GM19395 (cell line): ENCODE data around the gene UIMC1.
"Not testable (repeated sequence)": the region's sequence is repeated elsewhere in the genome, so short reads cannot be mapped to it uniquely, and the experiment has no call there.

Experiments
- ATAC-seq: cut with Tn5 transposase; IDR thresholded peaks from one replicate; pipeline ENCODE4 v1.9.1; 2021; ENCODE audit warnings: mild to moderate bottlenecking, moderate library complexity; ENCODE audit not compliant: unreplicated experiment

The UIMC1 gene

GRCh38 chr5:177010153-177010552, 3.6 kb upstream of the UIMC1 start:
- no peak for ATAC-seq

GRCh38 chr5:177008716-177009115, 2.1 kb upstream of the UIMC1 start:
- ATAC-seq: no peak

- ATAC-seq: peak; percentile 45
Measured at GRCh38 chr5:177005619-177006264, 837 bp downstream of the UIMC1 start.

- no peak for ATAC-seq
Measured at GRCh38 chr5:177004961-177005360, 1.6 kb downstream of the UIMC1 start.

GRCh38 chr5:177003649-177004048, 2.9 kb downstream of the UIMC1 start:
- ATAC-seq: no peak

- ATAC-seq: not testable (repeated sequence)
Measured at GRCh38 chr5:176999526-176999925, 7.1 kb downstream of the UIMC1 start.

- ATAC-seq: no peak
Measured at GRCh38 chr5:176998828-176999227, 7.8 kb downstream of the UIMC1 start.

- ATAC-seq: no peak
Measured at GRCh38 chr5:176996780-176997179, 9.8 kb downstream of the UIMC1 start.

- peak; percentile 63 for ATAC-seq
Measured at GRCh38 chr5:176995896-176996767, 10.4 kb downstream of the UIMC1 start.

- ATAC-seq: peak; percentile 6
Measured at GRCh38 chr5:176995122-176995490, 11.5 kb downstream of the UIMC1 start.

- peak; percentile 42 for ATAC-seq
Measured at GRCh38 chr5:176994460-176995121, 12.0 kb downstream of the UIMC1 start.

GRCh38 chr5:176993081-176993480, 13.5 kb downstream of the UIMC1 start:
- ATAC-seq: not testable (repeated sequence)

- no peak for ATAC-seq
Measured at GRCh38 chr5:176987583-176987982, 19.0 kb downstream of the UIMC1 start.

- no peak for ATAC-seq
Measured at GRCh38 chr5:176986280-176986679, 20.3 kb downstream of the UIMC1 start.

- ATAC-seq: no peak
Measured at GRCh38 chr5:176985516-176985915, 21.1 kb downstream of the UIMC1 start.

GRCh38 chr5:176984176-176984575, 22.4 kb downstream of the UIMC1 start:
- ATAC-seq: not testable (repeated sequence)

- not testable (repeated sequence) for ATAC-seq
Measured at GRCh38 chr5:176983593-176983992, 23.0 kb downstream of the UIMC1 start.

- not testable (repeated sequence) for ATAC-seq
Measured at GRCh38 chr5:176983112-176983511, 23.5 kb downstream of the UIMC1 start.

- ATAC-seq: no peak
Measured at GRCh38 chr5:176980818-176981217, 25.8 kb downstream of the UIMC1 start.

- ATAC-seq: no peak
Measured at GRCh38 chr5:176979669-176980068, 26.9 kb downstream of the UIMC1 start.

GRCh38 chr5:176965633-176966032, 40.9 kb downstream of the UIMC1 start:
- no peak for ATAC-seq

GRCh38 chr5:176959051-176959450, 47.5 kb downstream of the UIMC1 start:
- ATAC-seq: no peak
